ENCODE data around the gene RHEBL1. TPM values are rescaled to one million over a fixed set of nuclear protein-coding genes. Genes with fewer than 3 reads are reported as not detected.

Gene RHEBL1
- total and polyA plus RNA-seq, 8 donors, result 0.71 to 3.6 (median 2.2) TPM

DNA sequence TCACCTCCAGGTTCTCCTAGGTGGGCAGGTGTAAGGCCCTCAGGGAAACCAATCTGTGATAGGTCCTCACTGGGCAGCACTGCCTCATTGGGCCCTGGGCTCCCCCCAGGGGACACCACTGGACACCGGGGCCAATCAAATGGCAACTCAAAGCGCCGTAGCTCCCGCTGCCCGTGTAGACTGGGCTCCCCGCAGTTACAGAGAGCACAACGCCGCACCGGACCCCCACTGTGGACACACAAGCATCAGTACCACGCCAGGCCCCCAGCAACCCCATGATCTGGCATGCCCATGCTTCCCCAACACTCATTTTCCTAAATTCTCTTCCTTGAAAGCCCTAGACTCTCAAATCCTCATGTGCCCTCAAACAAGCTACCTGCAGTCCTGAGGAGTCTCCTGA is 15.3 kb downstream of the RHEBL1 start:
- Histone ChIP-seq H3K9me3 (no peaks in the 10 kb centered on the region), H3K4me3 (no peak overlapping the region), H3K27ac (no peak overlapping the region), H3K27me3 (no peaks in the 10 kb centered on the region), H3K36me3 (peaks cover 0 to 57% of the 10 kb centered on the region in 2 donors), H3K4me1 (peaks cover 24 to 48% of the 10 kb centered on the region in 2 donors)
- no peak for DNase-seq
- no peak for ATAC-seq
- TF ChIP-seq, protein P1, sequence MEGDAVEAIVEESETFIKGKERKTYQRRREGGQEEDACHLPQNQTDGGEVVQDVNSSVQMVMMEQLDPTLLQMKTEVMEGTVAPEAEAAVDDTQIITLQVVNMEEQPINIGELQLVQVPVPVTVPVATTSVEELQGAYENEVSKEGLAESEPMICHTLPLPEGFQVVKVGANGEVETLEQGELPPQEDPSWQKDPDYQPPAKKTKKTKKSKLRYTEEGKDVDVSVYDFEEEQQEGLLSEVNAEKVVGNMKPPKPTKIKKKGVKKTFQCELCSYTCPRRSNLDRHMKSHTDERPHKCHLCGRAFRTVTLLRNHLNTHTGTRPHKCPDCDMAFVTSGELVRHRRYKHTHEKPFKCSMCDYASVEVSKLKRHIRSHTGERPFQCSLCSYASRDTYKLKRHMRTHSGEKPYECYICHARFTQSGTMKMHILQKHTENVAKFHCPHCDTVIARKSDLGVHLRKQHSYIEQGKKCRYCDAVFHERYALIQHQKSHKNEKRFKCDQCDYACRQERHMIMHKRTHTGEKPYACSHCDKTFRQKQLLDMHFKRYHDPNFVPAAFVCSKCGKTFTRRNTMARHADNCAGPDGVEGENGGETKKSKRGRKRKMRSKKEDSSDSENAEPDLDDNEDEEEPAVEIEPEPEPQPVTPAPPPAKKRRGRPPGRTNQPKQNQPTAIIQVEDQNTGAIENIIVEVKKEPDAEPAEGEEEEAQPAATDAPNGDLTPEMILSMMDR (IDR thresholded peaks at IDR 0.05), result no peak
- intact Hi-C loops (cut with DNase I), result no loop called here

DNA sequence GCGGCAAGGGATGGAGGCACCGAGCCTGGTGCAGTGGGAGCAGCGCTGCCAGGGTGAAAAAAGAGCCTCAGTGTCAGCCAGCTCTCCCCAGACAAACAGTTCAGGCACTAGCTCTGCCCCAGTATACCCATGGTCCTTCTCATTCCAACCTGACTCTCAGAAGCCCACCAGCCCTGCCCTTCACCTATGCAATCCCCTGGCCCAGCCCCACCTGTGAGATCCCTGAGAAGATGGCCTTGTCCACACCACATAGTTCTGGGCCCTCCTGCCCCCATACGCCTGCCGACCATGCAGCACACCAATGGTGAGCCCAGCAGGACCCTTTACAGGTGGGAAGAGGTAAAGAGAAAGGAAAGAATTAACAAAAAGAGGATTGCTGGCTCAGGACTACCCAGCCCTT is 15.7 kb downstream of the RHEBL1 start:
- no peak for ATAC-seq
- TF ChIP-seq, protein P1 (IDR thresholded peaks at IDR 0.05), result no peak
- H3K4me1 ChIP-seq, result peaks cover 24 to 47% of the 10 kb centered on the region in 2 donors
- no peak overlapping the region for H3K27ac ChIP-seq
- no peaks in the 10 kb centered on the region for H3K27me3 ChIP-seq
- H3K4me3 ChIP-seq, result no peak overlapping the region
- H3K9me3 ChIP-seq, result no peaks in the 10 kb centered on the region
- DNase-seq, result no peak
- intact Hi-C loops (cut with DNase I), result no loop called here
- H3K36me3 ChIP-seq, result peaks cover 0 to 61% of the 10 kb centered on the region in 2 donors

DNA sequence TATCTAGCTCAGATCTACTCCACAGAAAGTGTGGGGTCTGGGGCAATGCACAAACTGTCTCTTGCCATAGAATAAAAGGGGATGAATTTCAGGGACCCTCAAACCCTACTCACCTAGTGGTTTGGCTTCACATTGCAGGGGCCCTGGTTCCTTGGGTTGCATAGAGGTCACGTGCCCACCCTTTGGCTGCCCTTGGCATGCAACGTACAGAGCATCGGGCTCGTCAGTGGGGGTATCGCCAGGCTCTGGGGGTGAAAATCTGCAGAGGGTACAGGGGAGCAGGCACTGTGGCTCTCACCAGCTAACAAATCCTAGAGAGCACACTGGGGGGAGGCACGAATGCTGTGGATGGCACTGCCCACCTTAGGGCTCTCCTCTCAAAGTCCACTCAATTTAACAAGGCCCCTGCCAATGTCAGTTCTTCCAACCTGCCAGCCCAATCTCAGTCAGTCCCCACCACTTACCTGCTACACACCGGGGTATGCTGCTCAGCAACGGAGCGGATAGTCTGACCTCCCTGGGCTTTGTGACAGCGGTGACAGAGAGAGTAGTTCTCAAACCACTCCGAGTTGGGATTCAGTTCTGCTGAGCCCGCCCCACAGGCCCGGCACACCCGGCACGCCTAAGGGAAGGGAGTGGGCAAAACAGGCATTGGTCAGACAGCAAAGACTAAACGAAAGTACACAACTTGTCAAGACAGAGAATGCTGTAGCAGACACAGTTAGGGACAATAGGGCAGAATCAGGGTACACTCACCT is 17.1 kb downstream of the RHEBL1 start:
- TF ChIP-seq, protein P1 (IDR thresholded peaks at IDR 0.05), result no peak
- intact Hi-C loops (cut with DNase I), result no loop called here
- Histone ChIP-seq H3K27ac (no peak overlapping the region), H3K4me1 (peaks cover 22 to 34% of the 10 kb centered on the region in 2 donors), H3K4me3 (no peak overlapping the region), H3K9me3 (no peaks in the 10 kb centered on the region), H3K27me3 (no peaks in the 10 kb centered on the region), H3K36me3 (peaks cover 0 to 76% of the 10 kb centered on the region in 2 donors)
- ATAC-seq (no peak), DNase-seq (no peak)

DNA sequence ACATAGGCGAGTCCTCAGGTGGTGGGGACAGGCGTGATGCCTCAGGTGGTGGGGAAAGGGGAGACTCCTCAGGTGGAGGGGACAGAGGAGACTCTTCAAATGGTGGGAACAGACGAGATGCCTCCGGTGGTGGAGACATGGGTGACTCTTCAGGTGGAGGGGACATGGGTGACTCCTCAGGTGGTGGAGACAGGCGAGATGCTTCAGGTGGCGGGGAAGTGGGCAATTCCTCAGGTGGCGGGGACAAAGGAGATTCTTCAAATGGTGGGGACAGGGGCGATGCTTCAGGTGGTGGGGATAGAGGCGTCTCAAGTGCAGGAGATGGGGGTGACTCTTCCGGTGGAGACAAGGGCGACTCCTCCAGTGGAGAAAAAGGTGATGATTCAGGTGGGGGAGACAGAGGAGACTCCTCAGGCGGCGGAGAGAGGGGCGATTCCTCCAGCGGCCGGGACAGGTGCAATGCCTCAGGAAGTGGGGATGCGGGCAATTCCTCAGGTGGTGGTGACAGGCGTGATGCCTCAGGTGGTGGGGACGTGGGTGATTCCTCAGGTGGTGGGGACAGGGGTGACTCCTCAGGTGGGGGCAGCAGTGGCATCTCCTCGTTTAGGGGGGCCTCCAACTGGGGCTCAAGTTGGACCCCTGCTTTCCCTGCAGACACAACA is 17.9 kb downstream of the RHEBL1 start:
- H3K27ac ChIP-seq, result no peak overlapping the region
- TF ChIP-seq, protein P1 (IDR thresholded peaks at IDR 0.05), result no peak
- no peaks in the 10 kb centered on the region for H3K27me3 ChIP-seq
- intact Hi-C loops (cut with DNase I), result no loop called here
- H3K4me1 ChIP-seq, result peaks cover 15 to 27% of the 10 kb centered on the region in 2 donors
- no peak for ATAC-seq
- no peak overlapping the region for H3K4me3 ChIP-seq
- H3K9me3 ChIP-seq, result no peaks in the 10 kb centered on the region
- DNase-seq, result no peak
- H3K36me3 ChIP-seq, result peaks cover 0 to 83% of the 10 kb centered on the region in 2 donors

DNA sequence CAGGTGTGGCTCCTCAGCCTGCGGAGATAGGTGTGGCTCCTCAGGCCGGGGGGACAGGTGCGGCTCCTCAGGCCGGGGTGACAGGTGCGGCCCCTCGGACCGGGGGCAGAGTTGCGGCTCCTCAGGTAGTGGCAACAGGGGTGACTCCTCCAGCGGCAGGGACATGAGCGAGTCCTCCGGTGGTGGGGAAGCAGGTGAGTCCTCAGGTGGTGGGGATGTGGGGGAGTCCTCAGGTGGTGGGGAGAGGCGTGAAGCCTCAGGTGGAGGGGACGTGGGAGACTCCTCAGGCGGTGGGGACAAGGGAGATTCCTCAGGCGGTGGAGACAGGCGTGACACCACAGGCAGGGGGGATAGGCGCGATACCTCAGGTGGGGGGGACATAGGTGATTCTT is 18.4 kb downstream of the RHEBL1 start:
- peaks cover 0 to 89% of the 10 kb centered on the region in 2 donors for H3K36me3 ChIP-seq

More for the DNA sequence above, 18.4 kb downstream of the RHEBL1 start:
- Histone ChIP-seq H3K4me3 (no peak overlapping the region), H3K27me3 (no peaks in the 10 kb centered on the region), H3K4me1 (peaks cover 10 to 22% of the 10 kb centered on the region in 2 donors), H3K27ac (no peak overlapping the region), H3K9me3 (no peaks in the 10 kb centered on the region)
- DNase-seq, result no peak
- TF ChIP-seq, protein P1 (IDR thresholded peaks at IDR 0.05), result no peak
- intact Hi-C loops (cut with DNase I), result no loop called here
- ATAC-seq, result no peak
